NCI-H2196 treated with DMSO at 0.1 percent for 48 hours (cell line): ENCODE results near the gene IGFL2.
"Not testable (repeated sequence)": the region's sequence is repeated elsewhere in the genome, so short reads cannot be mapped to it uniquely, and the experiment has no call there.

ENCODE experiments used
- DNase-seq: peaks from one replicate; lab custom pipeline; 2025; ENCODE audit not compliant: unreplicated experiment; lab: John Stamatoyannopoulos, UW

IGFL2 gene

GRCh38 chr19:46141421-46141820, 6.6 kb upstream of the IGFL2 start:
- no peak for DNase-seq

- DNase-seq = no peak
These were observed 5.7 kb upstream of the IGFL2 start for GRCh38 chr19:46142294-46142693.

- DNase-seq = no peak
These were observed 3.3 kb upstream of the IGFL2 start for GRCh38 chr19:46144756-46145155.

GRCh38 chr19:46147166-46147740, 785 bp upstream of the IGFL2 start:
- DNase-seq = no peak

- DNase-seq = no peak
These were observed 2.6 kb downstream of the IGFL2 start for GRCh38 chr19:46150606-46151005.

GRCh38 chr19:46155237-46155636, 7.2 kb downstream of the IGFL2 start:
- DNase-seq = no peak

- DNase-seq = no peak
These were observed 11.6 kb downstream of the IGFL2 start for GRCh38 chr19:46159418-46160232.

- DNase-seq = no peak
These were observed 12.3 kb downstream of the IGFL2 start for GRCh38 chr19:46160233-46160775.

GRCh38 chr19:46161642-46162257, 13.7 kb downstream of the IGFL2 start:
- not testable (repeated sequence) for DNase-seq

GRCh38 chr19:46162731-46163130, 14.7 kb downstream of the IGFL2 start:
- no peak for DNase-seq

- no peak for DNase-seq
These were observed 25.9 kb downstream of the IGFL2 start for GRCh38 chr19:46173886-46174480.

GRCh38 chr19:46176116-46176860, 28.2 kb downstream of the IGFL2 start:
- no peak for DNase-seq

- no peak for DNase-seq
These were observed 31.2 kb downstream of the IGFL2 start for GRCh38 chr19:46179076-46179759.

- no peak for DNase-seq
These were observed 32.8 kb downstream of the IGFL2 start for GRCh38 chr19:46180701-46181387.

GRCh38 chr19:46181388-46181779, 33.3 kb downstream of the IGFL2 start:
- no peak for DNase-seq

GRCh38 chr19:46182476-46182875, 34.4 kb downstream of the IGFL2 start:
- DNase-seq = no peak

- DNase-seq = not testable (repeated sequence)
These were observed 37.0 kb downstream of the IGFL2 start for GRCh38 chr19:46184775-46185710.

- no peak for DNase-seq
These were observed 38.2 kb downstream of the IGFL2 start for GRCh38 chr19:46186101-46186716.
